Measurements from ENCODE around the gene ABCD2. TPM values are rescaled to one million over a fixed set of nuclear protein-coding genes. Genes with fewer than 3 reads are reported as not detected.
"Not testable (repeated sequence)": the region's sequence is repeated elsewhere in the genome, so short reads cannot be mapped to it uniquely, and the experiment has no call there.

Gene ABCD2
- polyA plus RNA-seq, 2 donors: 0.02 to 0.04 TPM

DNA sequence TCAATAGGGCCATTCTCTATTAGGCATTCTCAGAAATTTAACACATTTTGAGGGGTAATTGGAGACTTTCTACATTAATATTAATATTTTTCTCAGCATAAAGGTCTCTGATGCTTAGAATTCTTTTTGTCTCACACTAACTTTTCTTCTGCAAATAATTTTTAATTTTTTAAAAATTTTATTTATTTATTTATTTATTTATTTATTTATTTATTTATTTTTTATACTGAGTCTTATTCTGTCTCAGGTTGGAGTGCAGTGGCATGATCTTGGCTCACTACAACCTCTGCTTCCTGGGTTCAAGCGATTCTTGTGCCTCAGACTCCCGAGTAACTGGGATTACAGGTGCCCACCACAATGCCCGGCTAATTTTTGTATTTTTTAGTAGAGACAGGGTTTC is 17.7 kb downstream of the ABCD2 start:
- WGBS, 2 donors: 92% methylated on average over 3 of the region's 3 CpGs
- not testable (repeated sequence) for H3K27me3 ChIP-seq (ENCODE audit: control insufficient read depth in 1 of 2, insufficient read depth in 2 of 2, low read length in 2 of 2); H3K4me3 ChIP-seq (ENCODE audit: low read depth in 1 of 2, low read length in 2 of 2); H3K27ac ChIP-seq (ENCODE audit: low read depth in 2 of 2, low read length in 1 of 2); H3K36me3 ChIP-seq (ENCODE audit: control insufficient read depth in 2 of 2, insufficient read depth in 2 of 2, low read length in 1 of 2); H3K9me3 ChIP-seq (ENCODE audit: control insufficient read depth in 2 of 2, insufficient read depth in 1 of 2, low read depth in 1 of 2, low read length in 1 of 2); H3K4me1 ChIP-seq (ENCODE audit: control insufficient read depth in 2 of 2, insufficient read depth in 2 of 2, low read length in 1 of 2)

DNA sequence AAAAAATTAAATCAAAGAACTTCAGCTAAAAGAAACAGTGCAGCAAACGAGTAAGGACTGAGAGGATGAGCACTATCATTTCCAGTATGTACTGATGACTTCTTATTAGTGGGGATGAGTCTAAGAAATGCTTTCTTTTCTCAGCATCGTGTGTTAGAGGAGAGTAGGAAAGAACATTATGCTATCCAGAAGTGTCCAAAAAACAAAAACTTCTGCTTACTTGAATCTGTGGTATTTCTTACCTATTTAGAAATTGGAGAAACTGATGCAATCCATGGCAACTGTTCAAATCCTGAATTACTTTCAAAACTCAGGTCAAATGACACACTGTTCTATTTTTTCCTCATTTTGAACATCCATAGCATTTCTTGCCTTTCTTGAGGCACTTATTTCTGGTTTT is 23.7 kb downstream of the ABCD2 start:
- H3K27ac ChIP-seq (ENCODE audit: low read depth in 2 of 2, low read length in 1 of 2): no peak overlapping the region
- no peak overlapping the region for H3K4me3 ChIP-seq (ENCODE audit: low read depth in 1 of 2, low read length in 2 of 2)
- no peaks in the 10 kb centered on the region for H3K36me3 ChIP-seq (ENCODE audit: control insufficient read depth in 2 of 2, insufficient read depth in 2 of 2, low read length in 1 of 2)
- H3K4me1 ChIP-seq (ENCODE audit: control insufficient read depth in 2 of 2, insufficient read depth in 2 of 2, low read length in 1 of 2): no peaks in the 10 kb centered on the region
- WGBS, 2 donors: 57 to 59% methylated on average over 2 of the region's 2 CpGs
- no peaks in the 10 kb centered on the region for H3K27me3 ChIP-seq (ENCODE audit: control insufficient read depth in 1 of 2, insufficient read depth in 2 of 2, low read length in 2 of 2)
- H3K9me3 ChIP-seq (ENCODE audit: control insufficient read depth in 2 of 2, insufficient read depth in 1 of 2, low read depth in 1 of 2, low read length in 1 of 2): no peaks in the 10 kb centered on the region

DNA sequence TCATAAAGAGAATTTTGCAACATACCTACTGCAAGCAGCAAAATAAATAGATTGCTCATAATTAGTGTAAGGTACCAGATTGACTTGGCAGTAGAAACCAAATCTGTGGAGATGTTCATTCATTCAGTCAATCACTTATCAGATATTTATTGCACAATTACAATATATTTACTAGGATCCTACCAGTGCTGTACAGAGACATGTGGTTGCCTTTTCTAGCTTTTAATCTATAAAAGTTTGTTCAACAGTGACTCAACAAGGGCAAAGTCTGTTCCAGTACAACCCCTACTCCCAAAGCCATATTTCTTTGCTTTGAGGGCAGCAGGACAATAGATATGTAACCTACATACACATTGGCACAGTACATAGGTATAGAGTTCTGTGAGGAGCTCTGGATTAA is 27.3 kb downstream of the ABCD2 start:
- H3K27ac ChIP-seq (ENCODE audit: low read depth in 2 of 2, low read length in 1 of 2): no peak overlapping the region
- H3K9me3 ChIP-seq (ENCODE audit: control insufficient read depth in 2 of 2, insufficient read depth in 1 of 2, low read depth in 1 of 2, low read length in 1 of 2): no peaks in the 10 kb centered on the region
- H3K27me3 ChIP-seq (ENCODE audit: control insufficient read depth in 1 of 2, insufficient read depth in 2 of 2, low read length in 2 of 2): no peaks in the 10 kb centered on the region
- H3K4me3 ChIP-seq (ENCODE audit: low read depth in 1 of 2, low read length in 2 of 2): no peak overlapping the region
- H3K4me1 ChIP-seq (ENCODE audit: control insufficient read depth in 2 of 2, insufficient read depth in 2 of 2, low read length in 1 of 2): no peaks in the 10 kb centered on the region
- no peaks in the 10 kb centered on the region for H3K36me3 ChIP-seq (ENCODE audit: control insufficient read depth in 2 of 2, insufficient read depth in 2 of 2, low read length in 1 of 2)

DNA sequence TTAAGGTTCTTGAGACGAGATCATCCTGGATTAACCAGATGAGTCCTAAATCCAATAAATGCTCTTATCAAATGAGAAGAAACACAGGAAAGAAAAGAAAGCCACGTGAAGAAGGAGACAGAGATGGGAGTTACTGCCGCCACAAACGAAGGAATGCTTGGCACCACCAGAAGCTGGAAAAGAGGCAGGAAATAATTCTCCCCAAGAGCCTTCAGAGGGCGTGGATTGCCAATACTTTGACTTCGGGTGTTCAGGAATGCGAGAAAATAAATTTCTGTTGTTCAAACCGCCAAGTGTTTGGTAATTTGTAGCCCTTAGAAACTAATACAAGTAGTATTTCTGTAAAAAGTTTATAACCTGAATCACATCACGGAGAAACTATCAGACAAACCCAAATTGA is 31.3 kb downstream of the ABCD2 start:
- Histone ChIP-seq H3K27ac (ENCODE audit: low read depth in 2 of 2, low read length in 1 of 2) (no peak overlapping the region), H3K36me3 (ENCODE audit: control insufficient read depth in 2 of 2, insufficient read depth in 2 of 2, low read length in 1 of 2) (no peaks in the 10 kb centered on the region), H3K9me3 (ENCODE audit: control insufficient read depth in 2 of 2, insufficient read depth in 1 of 2, low read depth in 1 of 2, low read length in 1 of 2) (no peaks in the 10 kb centered on the region), H3K4me3 (ENCODE audit: low read depth in 1 of 2, low read length in 2 of 2) (no peak overlapping the region), H3K27me3 (ENCODE audit: control insufficient read depth in 1 of 2, insufficient read depth in 2 of 2, low read length in 2 of 2) (no peaks in the 10 kb centered on the region), H3K4me1 (ENCODE audit: control insufficient read depth in 2 of 2, insufficient read depth in 2 of 2, low read length in 1 of 2) (no peaks in the 10 kb centered on the region)
- WGBS, 2 donors: 80% methylated on average over 9 of the region's 9 CpGs

DNA sequence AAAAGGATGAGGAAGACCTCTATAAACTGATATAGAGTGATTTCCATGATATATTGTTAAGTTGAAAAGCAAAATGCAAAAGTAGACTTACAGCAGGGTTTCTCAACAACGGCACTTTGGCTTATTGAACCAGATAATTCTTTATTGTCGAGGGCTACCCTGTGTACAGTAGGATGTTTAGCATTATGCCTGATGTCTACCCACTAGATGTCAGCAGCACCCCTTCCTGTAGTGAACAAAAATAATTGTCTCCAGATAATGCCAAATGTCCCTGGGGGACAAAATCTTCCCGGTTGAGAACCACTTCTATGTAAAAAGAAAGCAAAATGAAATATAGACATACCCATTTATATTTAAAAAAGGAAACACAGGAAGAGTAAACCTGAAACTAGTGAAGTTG is 32.4 kb downstream of the ABCD2 start:
- Histone ChIP-seq H3K9me3 (ENCODE audit: control insufficient read depth in 2 of 2, insufficient read depth in 1 of 2, low read depth in 1 of 2, low read length in 1 of 2) (no peaks in the 10 kb centered on the region), H3K27ac (ENCODE audit: low read depth in 2 of 2, low read length in 1 of 2) (no peak overlapping the region), H3K4me1 (ENCODE audit: control insufficient read depth in 2 of 2, insufficient read depth in 2 of 2, low read length in 1 of 2) (no peaks in the 10 kb centered on the region), H3K4me3 (ENCODE audit: low read depth in 1 of 2, low read length in 2 of 2) (no peak overlapping the region), H3K36me3 (ENCODE audit: control insufficient read depth in 2 of 2, insufficient read depth in 2 of 2, low read length in 1 of 2) (no peaks in the 10 kb centered on the region), H3K27me3 (ENCODE audit: control insufficient read depth in 1 of 2, insufficient read depth in 2 of 2, low read length in 2 of 2) (no peaks in the 10 kb centered on the region)
- WGBS, 2 donors: 52 to 61% methylated on average over 3 of the region's 3 CpGs

DNA sequence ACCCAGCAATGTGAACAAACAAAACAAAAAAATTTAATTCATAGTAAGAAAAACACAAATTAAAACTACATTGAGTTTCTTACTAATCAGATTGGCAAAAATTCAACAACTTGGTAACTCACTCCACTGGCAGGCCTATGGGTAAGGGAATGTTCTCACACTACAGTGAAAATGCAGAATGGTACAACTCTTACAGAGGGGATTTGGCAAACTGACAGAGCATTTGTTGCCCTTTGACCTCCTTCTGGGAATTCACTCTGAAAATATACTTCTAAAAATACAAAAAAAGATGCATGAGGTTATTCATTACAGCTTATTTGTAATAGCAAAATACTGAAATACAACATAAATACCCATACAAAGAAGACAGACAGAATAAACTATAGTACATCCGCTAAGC is 32.8 kb downstream of the ABCD2 start:
- Histone ChIP-seq H3K4me1 (ENCODE audit: control insufficient read depth in 2 of 2, insufficient read depth in 2 of 2, low read length in 1 of 2) (no peaks in the 10 kb centered on the region), H3K36me3 (ENCODE audit: control insufficient read depth in 2 of 2, insufficient read depth in 2 of 2, low read length in 1 of 2) (no peaks in the 10 kb centered on the region), H3K27me3 (ENCODE audit: control insufficient read depth in 1 of 2, insufficient read depth in 2 of 2, low read length in 2 of 2) (no peaks in the 10 kb centered on the region), H3K4me3 (ENCODE audit: low read depth in 1 of 2, low read length in 2 of 2) (no peak overlapping the region), H3K27ac (ENCODE audit: low read depth in 2 of 2, low read length in 1 of 2) (no peak overlapping the region), H3K9me3 (ENCODE audit: control insufficient read depth in 2 of 2, insufficient read depth in 1 of 2, low read depth in 1 of 2, low read length in 1 of 2) (no peaks in the 10 kb centered on the region)
- WGBS, 2 donors: 83% methylated on average over 1 of the region's 1 CpG

DNA sequence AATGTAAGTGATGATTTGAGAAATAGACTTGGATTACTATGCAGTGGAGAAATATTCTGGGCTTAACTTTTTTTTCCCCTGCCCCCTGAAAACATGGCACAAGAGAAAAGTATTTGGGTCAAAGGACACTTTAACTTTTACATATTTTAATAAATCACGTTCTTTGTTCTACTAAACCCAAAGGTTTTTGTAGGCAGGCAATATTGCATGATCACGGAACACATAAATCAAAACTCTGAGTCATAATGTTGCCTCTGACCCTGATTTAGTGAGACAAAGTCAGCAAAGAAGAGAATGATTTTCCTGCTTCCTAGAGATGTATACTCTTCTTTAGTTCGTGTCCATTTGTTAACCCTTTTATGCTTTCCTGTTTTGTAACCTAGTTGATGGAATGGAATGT is 38.0 kb downstream of the ABCD2 start:
- no peaks in the 10 kb centered on the region for H3K4me1 ChIP-seq (ENCODE audit: control insufficient read depth in 2 of 2, insufficient read depth in 2 of 2, low read length in 1 of 2)
- 16 to 24% methylated on average over 3 of the region's 3 CpGs for WGBS, 2 donors
- no peak overlapping the region for H3K27ac ChIP-seq (ENCODE audit: low read depth in 2 of 2, low read length in 1 of 2)
- H3K9me3 ChIP-seq (ENCODE audit: control insufficient read depth in 2 of 2, insufficient read depth in 1 of 2, low read depth in 1 of 2, low read length in 1 of 2): no peaks in the 10 kb centered on the region
- no peaks in the 10 kb centered on the region for H3K36me3 ChIP-seq (ENCODE audit: control insufficient read depth in 2 of 2, insufficient read depth in 2 of 2, low read length in 1 of 2)
- H3K4me3 ChIP-seq (ENCODE audit: low read depth in 1 of 2, low read length in 2 of 2): no peak overlapping the region
- no peaks in the 10 kb centered on the region for H3K27me3 ChIP-seq (ENCODE audit: control insufficient read depth in 1 of 2, insufficient read depth in 2 of 2, low read length in 2 of 2)

DNA sequence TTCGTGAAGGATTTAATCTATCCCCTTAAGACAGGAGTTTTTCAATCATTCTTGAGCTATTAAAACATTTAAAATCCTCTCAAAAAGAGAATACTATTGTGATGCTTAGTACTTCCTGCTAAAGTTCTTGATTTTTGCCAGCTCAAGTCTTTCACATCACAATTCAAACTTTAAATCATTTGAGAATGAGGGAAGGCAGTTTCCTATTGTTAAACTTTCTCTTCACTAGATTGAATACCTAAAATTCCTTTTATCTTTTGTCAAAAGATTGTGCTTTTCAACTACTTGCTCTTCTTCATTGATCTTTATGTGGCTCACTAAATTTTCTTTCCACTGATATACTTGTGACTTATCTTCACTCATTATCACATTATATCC is 44.1 kb downstream of the ABCD2 start:
- Histone ChIP-seq H3K4me1 (ENCODE audit: control insufficient read depth in 2 of 2, insufficient read depth in 2 of 2, low read length in 1 of 2) (no peaks in the 10 kb centered on the region), H3K4me3 (ENCODE audit: low read depth in 1 of 2, low read length in 2 of 2) (no peak overlapping the region)
- WGBS, 2 donors: 53 to 60% methylated on average over 1 of the region's 1 CpG

DNA sequence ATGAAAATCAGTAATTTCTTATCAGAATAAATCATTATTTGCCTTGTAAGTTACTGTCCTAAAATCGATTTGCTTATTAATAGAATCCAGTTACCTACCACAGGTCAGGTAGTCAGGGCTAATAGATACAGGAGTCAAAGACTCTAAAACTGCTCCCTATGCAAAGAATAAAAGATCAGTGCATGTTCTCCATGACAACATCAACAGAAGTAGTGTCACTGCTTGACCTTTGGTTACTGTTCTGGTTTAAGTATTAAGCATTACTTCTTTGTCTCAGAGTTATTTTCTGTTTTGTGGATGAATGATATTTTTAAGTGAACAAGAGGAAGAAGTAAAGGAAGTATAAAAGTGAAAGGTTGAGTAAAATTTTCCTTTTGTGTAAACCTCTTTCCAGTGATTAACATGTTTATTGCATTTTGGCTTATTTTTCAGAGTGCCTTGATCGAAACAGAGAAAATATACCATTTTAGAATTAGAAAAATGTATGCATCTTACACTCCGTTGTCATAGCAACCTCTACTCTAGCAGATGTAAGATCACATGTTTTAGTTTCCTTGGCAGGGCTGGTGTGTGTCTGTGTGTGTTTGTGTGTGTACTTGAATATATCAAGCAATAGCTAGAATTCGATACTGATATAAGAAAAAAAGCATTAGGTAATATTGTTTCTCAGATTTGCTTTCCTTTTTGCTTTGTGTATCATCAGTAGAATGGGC is 44.7 kb downstream of the ABCD2 start:
- Histone ChIP-seq H3K36me3 (ENCODE audit: control insufficient read depth in 2 of 2, insufficient read depth in 2 of 2, low read length in 1 of 2) (no peaks in the 10 kb centered on the region), H3K9me3 (ENCODE audit: control insufficient read depth in 2 of 2, insufficient read depth in 1 of 2, low read depth in 1 of 2, low read length in 1 of 2) (no peaks in the 10 kb centered on the region), H3K4me3 (ENCODE audit: low read depth in 1 of 2, low read length in 2 of 2) (no peak overlapping the region), H3K27ac (ENCODE audit: low read depth in 2 of 2, low read length in 1 of 2) (no peak overlapping the region), H3K27me3 (ENCODE audit: control insufficient read depth in 1 of 2, insufficient read depth in 2 of 2, low read length in 2 of 2) (no peaks in the 10 kb centered on the region), H3K4me1 (ENCODE audit: control insufficient read depth in 2 of 2, insufficient read depth in 2 of 2, low read length in 1 of 2) (no peaks in the 10 kb centered on the region)
- 69 to 74% methylated on average over 4 of the region's 4 CpGs for WGBS, 2 donors

More for the DNA sequence above, 44.1 kb downstream of the ABCD2 start:
- H3K36me3 ChIP-seq (ENCODE audit: control insufficient read depth in 2 of 2, insufficient read depth in 2 of 2, low read length in 1 of 2): no peaks in the 10 kb centered on the region
- no peaks in the 10 kb centered on the region for H3K9me3 ChIP-seq (ENCODE audit: control insufficient read depth in 2 of 2, insufficient read depth in 1 of 2, low read depth in 1 of 2, low read length in 1 of 2)
- H3K27ac ChIP-seq (ENCODE audit: low read depth in 2 of 2, low read length in 1 of 2): no peak overlapping the region
- H3K27me3 ChIP-seq (ENCODE audit: control insufficient read depth in 1 of 2, insufficient read depth in 2 of 2, low read length in 2 of 2): no peaks in the 10 kb centered on the region

DNA sequence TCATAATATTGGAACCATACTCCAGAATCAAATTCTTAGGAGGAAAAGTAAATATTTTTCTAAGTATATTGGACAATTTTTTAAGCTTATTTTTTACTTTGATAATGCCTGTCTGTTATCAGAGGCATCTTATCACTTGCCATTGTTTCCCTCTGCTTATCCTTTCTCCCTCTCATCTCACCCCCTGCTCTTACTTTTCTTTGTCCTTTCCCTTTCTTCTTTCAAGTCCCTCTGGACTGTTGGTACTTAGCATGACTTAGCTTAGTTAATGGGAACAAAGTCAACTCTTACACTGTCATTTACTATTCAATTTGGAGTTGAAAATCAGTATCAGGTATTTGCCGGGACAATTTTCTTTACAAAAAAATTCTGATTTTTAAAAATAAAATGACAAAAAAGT is 45.2 kb downstream of the ABCD2 start:
- H3K4me1 ChIP-seq (ENCODE audit: control insufficient read depth in 2 of 2, insufficient read depth in 2 of 2, low read length in 1 of 2): no peaks in the 10 kb centered on the region
- no peak overlapping the region for H3K4me3 ChIP-seq (ENCODE audit: low read depth in 1 of 2, low read length in 2 of 2)
- H3K27me3 ChIP-seq (ENCODE audit: control insufficient read depth in 1 of 2, insufficient read depth in 2 of 2, low read length in 2 of 2): no peaks in the 10 kb centered on the region
- H3K9me3 ChIP-seq (ENCODE audit: control insufficient read depth in 2 of 2, insufficient read depth in 1 of 2, low read depth in 1 of 2, low read length in 1 of 2): peaks cover 0 to under 1% of the 10 kb centered on the region in 2 donors
- no peak overlapping the region for H3K27ac ChIP-seq (ENCODE audit: low read depth in 2 of 2, low read length in 1 of 2)
- 89 to 96% methylated on average over 1 of the region's 1 CpG for WGBS, 2 donors
- no peaks in the 10 kb centered on the region for H3K36me3 ChIP-seq (ENCODE audit: control insufficient read depth in 2 of 2, insufficient read depth in 2 of 2, low read length in 1 of 2)

Data from esophagus (tissue), 2 donors.